ENCODE results near the gene SH3BP1. TPM values are rescaled to one million over a fixed set of nuclear protein-coding genes. Genes with fewer than 3 reads are reported as not detected.

SH3BP1 gene
- total and polyA plus RNA-seq, 2 of the 13 experiments (the other 11 are each of a cell fraction or from before 2014, with no cell fraction given) = 8.4 to 18.5 TPM

DNA sequence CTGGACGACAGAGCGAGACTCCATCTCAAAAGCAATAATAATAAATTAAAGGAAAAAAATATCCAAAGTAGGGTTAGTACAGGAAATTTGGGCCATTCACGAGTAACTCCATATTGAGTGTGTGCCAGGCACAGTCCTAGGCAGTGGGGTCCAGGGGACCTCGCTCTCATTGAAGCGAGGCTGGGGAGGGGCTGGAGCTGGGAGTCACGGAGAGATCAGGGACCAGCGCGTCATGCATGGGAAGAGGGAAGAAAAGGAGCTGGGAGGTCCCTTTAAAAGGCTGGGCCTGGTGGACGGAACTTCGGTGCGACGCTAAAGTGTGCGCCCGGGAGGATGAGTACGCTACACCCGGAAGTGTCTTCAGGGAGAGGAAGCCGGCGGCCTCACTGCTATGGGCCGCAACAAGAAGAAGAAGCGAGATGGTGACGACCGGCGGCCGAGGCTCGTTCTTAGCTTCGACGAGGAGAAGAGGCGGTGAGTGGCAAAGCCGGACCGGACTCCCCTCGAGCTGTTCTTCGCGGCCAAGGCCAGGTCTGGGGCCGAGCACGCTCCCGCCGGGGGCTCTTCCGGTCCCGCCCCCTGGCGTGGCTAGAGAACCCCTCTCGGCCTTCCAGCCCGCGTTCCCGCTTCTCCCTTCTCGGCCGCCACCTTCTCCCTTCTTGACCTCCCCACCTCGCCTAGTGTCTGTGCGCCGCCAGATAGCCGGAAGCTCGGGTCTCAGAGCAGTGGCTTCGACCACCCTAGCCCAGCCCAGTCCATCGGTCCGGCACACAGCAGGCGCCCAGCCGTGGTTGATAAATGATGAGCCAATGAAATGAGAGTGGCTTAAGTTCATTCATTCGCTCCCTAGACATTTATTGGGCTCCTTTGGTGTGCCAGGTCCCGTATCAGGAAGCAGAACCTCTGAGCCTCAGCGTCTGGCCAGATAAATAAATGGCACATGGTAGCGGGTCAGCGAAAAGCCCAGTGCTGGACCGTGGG is 46.8 kb downstream of the SH3BP1 start, which contains the start of gene NOL12 (continued):
- peak; percentile 85 for TF ChIP-seq ZBTB38 (CRISPR knock-in tag; IDR thresholded peaks at IDR 0.05)
- TF ChIP-seq, protein P1, sequence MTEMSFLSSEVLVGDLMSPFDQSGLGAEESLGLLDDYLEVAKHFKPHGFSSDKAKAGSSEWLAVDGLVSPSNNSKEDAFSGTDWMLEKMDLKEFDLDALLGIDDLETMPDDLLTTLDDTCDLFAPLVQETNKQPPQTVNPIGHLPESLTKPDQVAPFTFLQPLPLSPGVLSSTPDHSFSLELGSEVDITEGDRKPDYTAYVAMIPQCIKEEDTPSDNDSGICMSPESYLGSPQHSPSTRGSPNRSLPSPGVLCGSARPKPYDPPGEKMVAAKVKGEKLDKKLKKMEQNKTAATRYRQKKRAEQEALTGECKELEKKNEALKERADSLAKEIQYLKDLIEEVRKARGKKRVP (CRISPR knock-in tag; IDR thresholded peaks at IDR 0.05) = no peak
- TF ChIP-seq, protein P2, sequence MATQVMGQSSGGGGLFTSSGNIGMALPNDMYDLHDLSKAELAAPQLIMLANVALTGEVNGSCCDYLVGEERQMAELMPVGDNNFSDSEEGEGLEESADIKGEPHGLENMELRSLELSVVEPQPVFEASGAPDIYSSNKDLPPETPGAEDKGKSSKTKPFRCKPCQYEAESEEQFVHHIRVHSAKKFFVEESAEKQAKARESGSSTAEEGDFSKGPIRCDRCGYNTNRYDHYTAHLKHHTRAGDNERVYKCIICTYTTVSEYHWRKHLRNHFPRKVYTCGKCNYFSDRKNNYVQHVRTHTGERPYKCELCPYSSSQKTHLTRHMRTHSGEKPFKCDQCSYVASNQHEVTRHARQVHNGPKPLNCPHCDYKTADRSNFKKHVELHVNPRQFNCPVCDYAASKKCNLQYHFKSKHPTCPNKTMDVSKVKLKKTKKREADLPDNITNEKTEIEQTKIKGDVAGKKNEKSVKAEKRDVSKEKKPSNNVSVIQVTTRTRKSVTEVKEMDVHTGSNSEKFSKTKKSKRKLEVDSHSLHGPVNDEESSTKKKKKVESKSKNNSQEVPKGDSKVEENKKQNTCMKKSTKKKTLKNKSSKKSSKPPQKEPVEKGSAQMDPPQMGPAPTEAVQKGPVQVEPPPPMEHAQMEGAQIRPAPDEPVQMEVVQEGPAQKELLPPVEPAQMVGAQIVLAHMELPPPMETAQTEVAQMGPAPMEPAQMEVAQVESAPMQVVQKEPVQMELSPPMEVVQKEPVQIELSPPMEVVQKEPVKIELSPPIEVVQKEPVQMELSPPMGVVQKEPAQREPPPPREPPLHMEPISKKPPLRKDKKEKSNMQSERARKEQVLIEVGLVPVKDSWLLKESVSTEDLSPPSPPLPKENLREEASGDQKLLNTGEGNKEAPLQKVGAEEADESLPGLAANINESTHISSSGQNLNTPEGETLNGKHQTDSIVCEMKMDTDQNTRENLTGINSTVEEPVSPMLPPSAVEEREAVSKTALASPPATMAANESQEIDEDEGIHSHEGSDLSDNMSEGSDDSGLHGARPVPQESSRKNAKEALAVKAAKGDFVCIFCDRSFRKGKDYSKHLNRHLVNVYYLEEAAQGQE (IDR thresholded peaks at IDR 0.05; ENCODE audit: borderline replicate concordance in 1 of 2, low read depth in 1 of 2, low read length in 2 of 2) = no peak; a peak in 1 of 4 replicates
- TF ChIP-seq ZNF556 (CRISPR knock-in tag; IDR thresholded peaks at IDR 0.05; ENCODE audit: borderline replicate concordance) = 0 out of 2 replicates have a peak, but pooled peaks have one; percentile 68
- TF ChIP-seq ZNF501 (CRISPR knock-in tag; IDR thresholded peaks at IDR 0.05) = peak; percentile 11; the same call in 1 of the 2 replicates
- TF ChIP-seq ZNF367 (CRISPR knock-in tag; IDR thresholded peaks at IDR 0.05; ENCODE audit: borderline replicate concordance) = no peak; the same call in 1 of the 2 replicates
- TF ChIP-seq, protein P3, sequence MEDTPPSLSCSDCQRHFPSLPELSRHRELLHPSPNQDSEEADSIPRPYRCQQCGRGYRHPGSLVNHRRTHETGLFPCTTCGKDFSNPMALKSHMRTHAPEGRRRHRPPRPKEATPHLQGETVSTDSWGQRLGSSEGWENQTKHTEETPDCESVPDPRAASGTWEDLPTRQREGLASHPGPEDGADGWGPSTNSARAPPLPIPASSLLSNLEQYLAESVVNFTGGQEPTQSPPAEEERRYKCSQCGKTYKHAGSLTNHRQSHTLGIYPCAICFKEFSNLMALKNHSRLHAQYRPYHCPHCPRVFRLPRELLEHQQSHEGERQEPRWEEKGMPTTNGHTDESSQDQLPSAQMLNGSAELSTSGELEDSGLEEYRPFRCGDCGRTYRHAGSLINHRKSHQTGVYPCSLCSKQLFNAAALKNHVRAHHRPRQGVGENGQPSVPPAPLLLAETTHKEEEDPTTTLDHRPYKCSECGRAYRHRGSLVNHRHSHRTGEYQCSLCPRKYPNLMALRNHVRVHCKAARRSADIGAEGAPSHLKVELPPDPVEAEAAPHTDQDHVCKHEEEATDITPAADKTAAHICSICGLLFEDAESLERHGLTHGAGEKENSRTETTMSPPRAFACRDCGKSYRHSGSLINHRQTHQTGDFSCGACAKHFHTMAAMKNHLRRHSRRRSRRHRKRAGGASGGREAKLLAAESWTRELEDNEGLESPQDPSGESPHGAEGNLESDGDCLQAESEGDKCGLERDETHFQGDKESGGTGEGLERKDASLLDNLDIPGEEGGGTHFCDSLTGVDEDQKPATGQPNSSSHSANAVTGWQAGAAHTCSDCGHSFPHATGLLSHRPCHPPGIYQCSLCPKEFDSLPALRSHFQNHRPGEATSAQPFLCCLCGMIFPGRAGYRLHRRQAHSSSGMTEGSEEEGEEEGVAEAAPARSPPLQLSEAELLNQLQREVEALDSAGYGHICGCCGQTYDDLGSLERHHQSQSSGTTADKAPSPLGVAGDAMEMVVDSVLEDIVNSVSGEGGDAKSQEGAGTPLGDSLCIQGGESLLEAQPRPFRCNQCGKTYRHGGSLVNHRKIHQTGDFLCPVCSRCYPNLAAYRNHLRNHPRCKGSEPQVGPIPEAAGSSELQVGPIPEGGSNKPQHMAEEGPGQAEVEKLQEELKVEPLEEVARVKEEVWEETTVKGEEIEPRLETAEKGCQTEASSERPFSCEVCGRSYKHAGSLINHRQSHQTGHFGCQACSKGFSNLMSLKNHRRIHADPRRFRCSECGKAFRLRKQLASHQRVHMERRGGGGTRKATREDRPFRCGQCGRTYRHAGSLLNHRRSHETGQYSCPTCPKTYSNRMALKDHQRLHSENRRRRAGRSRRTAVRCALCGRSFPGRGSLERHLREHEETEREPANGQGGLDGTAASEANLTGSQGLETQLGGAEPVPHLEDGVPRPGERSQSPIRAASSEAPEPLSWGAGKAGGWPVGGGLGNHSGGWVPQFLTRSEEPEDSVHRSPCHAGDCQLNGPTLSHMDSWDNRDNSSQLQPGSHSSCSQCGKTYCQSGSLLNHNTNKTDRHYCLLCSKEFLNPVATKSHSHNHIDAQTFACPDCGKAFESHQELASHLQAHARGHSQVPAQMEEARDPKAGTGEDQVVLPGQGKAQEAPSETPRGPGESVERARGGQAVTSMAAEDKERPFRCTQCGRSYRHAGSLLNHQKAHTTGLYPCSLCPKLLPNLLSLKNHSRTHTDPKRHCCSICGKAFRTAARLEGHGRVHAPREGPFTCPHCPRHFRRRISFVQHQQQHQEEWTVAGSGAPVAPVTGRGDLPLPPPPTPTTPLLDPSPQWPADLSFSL (CRISPR knock-in tag; IDR thresholded peaks at IDR 0.05) = no peak
- TF ChIP-seq KLF13 (CRISPR knock-in tag; IDR thresholded peaks at IDR 0.05) = no peak
- no peak for TF ChIP-seq KAT2B (IDR thresholded peaks at IDR 0.05; ENCODE audit: borderline replicate concordance, low read depth, low read length)
- peak; percentile 30; the same call in 1 of the 2 replicates for TF ChIP-seq NAIF1 (CRISPR knock-in tag; IDR thresholded peaks at IDR 0.05; ENCODE audit: borderline replicate concordance)
- TF ChIP-seq, protein P4, sequence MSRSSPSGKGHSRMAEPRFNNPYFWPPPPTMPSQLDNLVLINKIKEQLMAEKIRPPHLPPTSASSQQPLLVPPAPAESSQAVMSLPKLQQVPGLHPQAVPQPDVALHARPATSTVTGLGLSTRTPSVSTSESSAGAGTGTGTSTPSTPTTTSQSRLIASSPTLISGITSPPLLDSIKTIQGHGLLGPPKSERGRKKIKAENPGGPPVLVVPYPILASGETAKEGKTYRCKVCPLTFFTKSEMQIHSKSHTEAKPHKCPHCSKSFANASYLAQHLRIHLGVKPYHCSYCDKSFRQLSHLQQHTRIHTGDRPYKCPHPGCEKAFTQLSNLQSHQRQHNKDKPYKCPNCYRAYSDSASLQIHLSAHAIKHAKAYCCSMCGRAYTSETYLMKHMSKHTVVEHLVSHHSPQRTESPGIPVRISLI (CRISPR knock-in tag; IDR thresholded peaks at IDR 0.05; ENCODE audit: borderline replicate concordance) = peak; percentile 63; the same call in 1 of the 2 replicates
- 0 out of 2 replicates have a peak, but pooled peaks have one; percentile 66 for TF ChIP-seq PAWR (CRISPR knock-in tag; IDR thresholded peaks at IDR 0.05; ENCODE audit: borderline replicate concordance)

All from HepG2 (cell line).